HT-29 (cell line): ENCODE results near the gene RNF125. TPM values are rescaled to one million over a fixed set of nuclear protein-coding genes. Genes with fewer than 3 reads are reported as not detected.

Experiments
- DNase-seq: peaks from one replicate; pipeline ENCODE4 v3.0.0-alpha.2; 2015; ENCODE audit warnings: low spot score
- total RNA-seq: library from RNA; depleted of rRNA; stranded (reverse); fragments of >200 nt; shearing (Covaris generic); gene quantifications from 2 replicates; pipeline ENCODE4 v1.2.3, GENCODE V29; 2014; rRNA removed

RNF125 gene
- total RNA-seq, 1 experiment from 2014 or later = 1.7 TPM

DNA sequence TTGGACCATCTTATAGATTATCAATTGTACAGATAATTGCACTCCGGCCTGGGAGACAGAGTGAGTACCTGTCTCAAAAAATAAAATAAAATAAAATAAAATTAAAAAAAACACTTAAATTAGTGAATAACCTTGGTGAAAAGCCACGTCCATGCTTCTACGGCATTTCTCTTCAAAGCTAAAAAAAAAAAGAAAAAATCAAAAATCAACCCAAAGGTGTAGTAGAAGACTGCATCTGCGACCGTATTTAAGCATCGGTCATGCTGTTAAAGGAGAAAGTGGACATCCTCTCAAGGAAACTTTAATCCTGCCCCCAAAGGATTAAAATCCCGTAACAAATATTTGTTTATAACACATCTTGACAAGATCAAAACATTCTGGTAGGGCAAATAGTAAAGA, 72.7 kb downstream of the RNF125 start:
- DNase-seq = no peak

DNA sequence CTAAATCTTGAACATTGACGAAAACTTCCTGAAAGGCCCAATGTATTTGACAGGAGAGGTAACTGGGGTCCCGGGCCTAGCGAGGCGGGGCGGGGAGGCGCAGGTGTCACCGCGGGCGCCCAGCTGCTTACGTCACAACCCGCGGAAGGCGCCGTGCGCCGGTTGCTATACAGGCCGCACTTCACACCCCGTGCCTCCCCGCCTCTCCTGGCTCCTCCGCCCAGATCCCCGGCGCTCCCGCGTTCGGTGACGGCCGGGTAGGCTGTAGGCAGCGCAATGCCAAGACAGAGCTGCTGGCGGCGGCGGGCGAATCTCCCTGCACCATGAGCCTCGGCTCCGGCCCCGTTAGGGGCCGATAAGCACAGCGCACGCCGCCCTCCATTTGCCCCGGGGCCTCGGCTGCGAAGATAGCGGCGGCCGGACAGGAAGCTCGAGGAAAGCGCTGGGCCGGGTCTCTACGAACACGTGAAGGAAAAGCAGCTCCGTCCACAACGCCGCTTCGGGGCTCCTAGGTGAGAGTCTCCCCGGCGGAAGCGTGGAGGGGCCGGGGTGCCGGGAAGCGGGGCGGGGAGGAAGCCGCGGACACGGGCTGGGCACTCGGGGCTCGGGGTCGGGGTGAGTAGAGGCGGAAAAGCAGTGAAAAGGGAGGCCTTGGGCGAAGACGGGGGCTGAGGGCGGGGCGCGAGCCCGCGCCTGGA, 73.2 kb downstream of the RNF125 start, which contains the start of gene RNF138:
Gene RNF138, plus strand, starts transcription at position 151 of the 698 bp plus-strand sequence. CDS start 903 bp downstream, outside the sequence.
- peak; percentile 80 for DNase-seq

DNA sequence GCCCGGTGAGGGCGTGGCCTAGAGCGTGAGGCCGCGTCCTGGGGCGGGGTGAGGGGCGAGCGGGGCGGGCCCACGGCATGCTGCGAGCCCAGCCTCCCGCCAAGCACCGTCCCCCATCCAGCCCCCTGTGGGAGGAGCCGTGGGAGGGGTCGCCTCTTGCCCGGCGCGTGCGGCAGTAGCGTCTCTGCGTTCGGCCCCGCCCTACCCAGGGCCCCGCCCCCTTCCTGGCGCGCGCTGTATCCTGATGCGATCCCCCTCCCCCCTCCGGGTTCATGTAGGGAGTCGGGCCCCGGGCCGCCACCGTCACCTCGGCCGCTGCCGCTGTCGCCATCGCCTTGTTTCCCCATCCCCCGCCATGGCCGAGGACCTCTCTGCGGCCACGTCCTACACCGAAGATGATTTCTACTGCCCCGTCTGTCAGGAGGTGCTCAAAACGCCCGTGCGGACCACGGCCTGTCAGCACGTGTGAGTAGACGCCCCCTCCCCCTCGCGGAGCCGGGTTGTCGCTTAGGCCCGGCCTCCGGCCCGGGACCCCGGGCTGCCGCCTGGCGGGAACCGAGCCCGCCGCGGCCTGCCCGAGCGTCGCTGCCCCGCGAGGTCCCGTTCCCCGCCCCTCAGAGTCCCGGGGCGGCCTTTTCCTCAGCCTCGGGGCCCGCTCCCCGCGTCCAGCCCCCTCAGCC, 73.9 kb downstream of the RNF125 start:
- peak; percentile 92 for DNase-seq

DNA sequence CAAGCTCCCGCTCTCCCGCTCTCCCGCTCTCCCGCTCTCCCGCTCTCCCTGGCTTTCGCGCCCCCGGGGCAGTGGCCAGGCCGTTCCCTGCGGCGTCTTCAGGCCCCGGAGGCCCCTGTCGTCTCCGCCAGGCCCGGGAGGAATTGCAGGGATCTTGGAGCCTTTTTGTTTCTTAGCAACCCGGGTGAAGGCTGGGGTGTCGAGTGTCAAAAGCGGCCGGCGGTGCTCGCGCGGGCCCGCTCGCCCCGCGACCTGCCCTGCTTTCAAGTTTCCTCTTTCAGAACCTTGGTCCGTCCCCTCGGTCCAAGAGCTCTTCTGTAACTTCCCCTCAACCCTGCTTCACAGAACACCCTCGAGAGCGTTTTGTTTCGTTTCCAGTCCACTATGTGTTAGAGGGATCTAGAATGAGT, 74.5 kb downstream of the RNF125 start:
- DNase-seq = peak; percentile 51

DNA sequence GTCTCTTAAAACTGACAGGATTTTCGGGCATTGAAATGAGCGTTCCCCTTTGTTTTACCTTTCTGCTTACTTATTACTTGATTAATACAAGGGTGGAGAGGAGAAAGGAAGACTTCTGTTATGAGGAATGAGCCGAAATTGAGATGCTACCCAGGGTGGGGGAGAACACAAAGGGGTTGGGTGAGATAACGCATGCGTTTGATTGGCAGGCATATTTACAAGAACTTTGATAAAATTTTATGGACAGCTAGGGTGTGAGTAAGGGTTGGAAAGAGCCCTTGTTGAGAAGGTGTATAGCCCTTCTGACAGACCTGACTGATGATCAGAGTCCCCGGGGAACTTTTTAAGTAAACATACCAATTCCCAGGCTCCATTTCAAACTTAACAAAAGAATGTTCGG, 74.9 kb downstream of the RNF125 start:
- DNase-seq = no peak

DNA sequence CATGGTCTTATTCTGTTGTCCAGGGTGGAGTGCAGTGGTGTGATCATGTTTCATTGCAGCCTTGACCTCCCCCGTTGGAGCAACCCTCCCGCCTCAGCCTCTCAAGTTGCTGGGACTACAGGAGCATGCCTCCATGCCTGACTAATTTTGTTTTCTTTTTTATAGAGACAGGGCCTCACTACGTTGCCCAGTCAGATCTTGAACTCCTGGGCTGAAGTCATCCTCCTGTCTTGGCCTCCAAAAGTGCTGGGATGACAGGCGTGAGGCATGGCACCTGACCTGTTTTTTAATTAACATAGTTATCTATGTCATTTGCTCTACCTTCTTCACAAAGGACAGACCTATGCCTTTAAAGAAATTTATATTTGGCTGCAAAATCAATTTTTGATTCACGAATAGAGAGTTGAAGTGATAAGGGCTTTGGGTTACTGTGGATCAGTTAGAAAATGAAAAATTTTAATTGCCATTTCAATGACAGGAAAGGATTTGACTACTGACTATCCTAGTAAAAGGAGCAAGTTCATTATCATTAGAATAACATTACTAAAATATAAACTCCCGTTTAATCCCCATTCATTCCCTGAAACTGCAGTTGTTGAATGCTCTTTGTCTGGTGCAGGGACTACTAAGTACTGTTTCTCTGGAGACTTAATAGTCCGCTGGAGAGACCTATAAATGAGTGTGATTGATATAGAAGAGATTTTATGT, 76.7 kb downstream of the RNF125 start:
- no peak for DNase-seq

DNA sequence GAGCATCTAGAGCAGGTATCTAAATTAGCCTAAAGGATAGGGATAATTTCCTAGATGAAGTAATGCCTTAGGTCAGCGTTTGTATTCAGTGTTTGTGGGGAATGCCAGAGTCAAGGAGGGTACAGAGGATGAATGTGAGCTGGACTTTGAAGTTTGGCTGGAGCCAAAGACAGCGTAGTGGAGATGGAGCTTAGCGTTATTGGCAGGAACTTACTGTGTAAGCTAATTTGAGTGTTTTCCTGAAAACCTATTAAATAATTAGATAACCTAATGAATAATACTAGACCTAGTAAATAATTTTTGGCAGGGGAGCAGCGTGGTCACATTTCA, 77.2 kb downstream of the RNF125 start:
- DNase-seq = no peak

DNA sequence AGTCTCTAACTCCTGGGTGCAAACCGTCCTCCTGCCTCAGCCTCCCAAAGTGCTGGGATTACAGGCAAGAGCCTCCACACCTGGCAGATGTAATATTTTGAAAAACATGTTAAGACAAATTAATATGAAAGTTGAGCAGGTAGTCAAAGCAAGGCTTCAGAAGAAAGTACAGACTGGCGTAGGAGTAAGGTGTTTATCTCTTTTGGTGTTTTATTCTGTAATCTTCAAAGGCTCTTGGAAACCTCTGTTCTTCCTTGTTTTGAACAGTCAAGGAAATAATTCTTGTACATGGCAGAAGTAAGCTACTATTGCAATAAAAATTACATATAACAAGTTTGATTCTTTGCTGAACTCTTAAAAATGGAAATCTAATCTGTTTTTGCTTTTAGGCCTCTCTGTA, 78.3 kb downstream of the RNF125 start:
- DNase-seq = no peak

DNA sequence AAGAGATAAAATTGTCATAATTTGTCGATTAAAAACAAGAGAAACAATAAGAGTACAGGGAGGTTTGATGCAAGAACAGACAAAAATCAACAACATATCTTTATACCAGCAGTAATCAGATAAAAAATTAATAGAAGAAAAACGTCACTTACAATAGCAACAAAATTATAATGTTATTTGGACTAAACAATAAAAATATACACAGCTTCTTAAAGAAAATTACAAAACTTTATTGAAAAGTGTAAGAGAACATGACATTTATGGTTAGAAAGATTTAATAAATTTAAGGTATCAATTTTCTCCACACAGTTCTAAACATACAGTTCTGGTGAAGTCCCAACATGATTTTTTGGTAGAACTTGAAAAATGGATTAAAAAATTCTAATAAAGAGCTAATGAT, 85.9 kb downstream of the RNF125 start:
- no peak for DNase-seq

DNA sequence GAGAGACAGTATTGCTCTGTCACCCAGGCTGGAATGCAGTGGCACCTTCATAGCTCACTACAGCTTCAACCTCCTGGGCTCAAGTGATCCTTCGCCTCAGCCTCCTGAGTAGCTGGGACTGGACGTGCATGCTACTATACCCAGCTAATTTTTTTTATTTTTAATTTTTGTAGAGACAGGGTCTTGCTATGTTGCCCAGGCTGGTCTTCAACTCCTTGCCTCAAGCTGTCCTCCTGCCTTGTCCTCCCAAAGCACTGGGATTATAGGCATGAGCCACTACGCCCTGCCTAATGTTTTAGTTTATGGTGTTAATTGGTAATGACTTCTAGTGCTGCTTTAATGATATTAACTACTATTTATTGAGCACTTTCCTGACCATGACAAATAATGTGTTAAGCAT, 91.4 kb downstream of the RNF125 start:
- DNase-seq = no peak

DNA sequence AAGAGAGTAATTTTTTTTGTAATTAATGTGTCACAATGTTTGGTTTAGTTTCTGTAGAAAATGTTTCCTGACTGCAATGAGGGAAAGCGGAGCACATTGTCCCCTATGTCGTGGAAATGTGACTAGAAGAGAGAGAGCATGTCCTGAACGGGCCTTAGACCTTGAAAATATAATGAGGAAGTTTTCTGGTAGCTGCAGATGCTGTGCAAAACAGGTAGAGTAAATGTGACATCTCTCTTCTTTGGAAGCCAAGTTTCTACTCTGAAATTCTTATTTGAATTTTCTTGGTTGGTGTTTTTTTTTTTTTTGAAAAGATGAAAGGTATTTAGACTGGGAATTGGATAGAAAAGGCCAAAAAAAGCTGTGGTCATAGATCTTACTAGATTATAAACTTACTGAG, 93.1 kb downstream of the RNF125 start:
- no peak for DNase-seq

DNA sequence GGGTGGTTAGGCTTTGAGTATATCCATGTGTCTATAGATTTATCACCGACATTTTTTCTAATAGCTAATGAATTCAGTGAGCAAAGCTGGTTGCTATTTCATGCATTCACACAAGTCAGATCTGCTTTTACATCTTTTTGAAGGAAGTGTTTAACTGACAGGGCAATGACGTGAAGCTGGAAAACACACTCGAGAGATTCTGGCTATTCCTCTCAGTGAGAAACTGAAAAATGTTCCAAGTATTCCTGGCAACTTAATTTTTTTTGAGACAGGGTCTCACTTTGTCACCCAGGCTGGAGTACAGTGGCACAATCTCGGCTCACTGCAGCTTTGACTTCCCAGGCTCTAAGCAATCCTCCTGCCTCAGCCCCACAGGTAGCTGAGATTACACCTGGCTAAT, 94.2 kb downstream of the RNF125 start:
- no peak for DNase-seq

DNA sequence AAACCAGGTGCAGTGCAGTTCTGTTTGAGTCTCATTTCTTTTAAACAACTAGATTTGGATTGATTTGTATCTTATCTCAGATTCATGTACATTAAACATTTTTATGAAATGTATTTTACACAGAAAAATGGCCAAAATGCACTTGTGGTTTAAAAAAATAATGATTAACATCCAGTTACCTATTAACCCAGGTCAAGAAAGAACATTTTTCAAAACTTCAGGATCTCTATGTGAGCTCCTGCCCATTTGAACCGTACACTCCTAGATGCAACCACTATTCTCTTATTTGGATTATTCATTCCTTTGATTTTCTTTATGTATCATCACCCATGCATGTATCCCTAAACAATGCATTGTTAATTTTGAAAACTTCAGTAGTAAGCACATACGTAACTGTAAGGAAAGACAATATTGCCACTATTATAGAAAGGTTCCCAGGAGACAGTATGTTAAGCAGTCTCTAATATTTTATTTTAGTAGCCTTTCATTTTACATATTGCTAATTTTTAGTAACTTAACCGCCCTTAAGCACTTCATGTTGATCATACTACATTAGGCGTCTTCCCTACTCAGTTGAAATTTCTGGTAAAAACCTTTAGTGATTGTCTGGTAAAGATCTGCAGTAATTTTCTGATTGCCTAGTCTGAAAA, 95.8 kb downstream of the RNF125 start:
- DNase-seq = no peak

DNA sequence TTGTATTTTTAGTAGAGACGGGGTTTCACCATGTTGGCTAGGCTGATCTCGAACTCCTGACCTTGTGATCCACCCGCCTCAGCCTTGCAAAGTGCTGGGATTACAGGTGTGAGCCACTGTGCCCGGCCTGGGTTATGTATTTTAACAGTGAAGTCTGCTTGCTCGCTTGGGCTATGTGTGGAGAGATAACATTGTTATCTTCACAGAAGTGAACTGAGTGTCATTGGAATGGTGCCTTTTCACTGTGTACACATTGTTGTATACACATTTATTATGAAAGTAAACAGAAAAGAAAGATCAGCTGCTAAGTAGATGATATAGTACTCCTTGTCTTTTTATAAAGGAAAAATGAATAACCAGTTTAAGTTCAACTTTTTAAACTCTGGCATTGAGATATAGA, 103.4 kb downstream of the RNF125 start:
- DNase-seq = no peak

Other genes starting within 250 kb of the RNF125 start
- 27.7 and 28.0 TPM in 2 replicates for gene TRAPPC8, start 75.7 kb upstream of the RNF125 start, total RNA-seq
- gene RNF138, start 73.0 kb downstream of the RNF125 start, total RNA-seq = 30.8 and 43.0 TPM in 2 replicates
- not detected in 2 replicates for gene MEP1B, start 171.2 kb downstream of the RNF125 start, total RNA-seq